Stimulated activated naive CD8-positive, alpha-beta T cell treated with anti-CD3 and anti-CD28 coated beads, Interleukin-15, Interleukin-2, amounts not matched to agents 100 U/mL and 50 U/mL, for 24 hours (primary cell): Measurements from ENCODE around the gene GFOD1.

Experiments
- ATAC-seq: fragments of 150-1000 bp; cut with Tn5 transposase; one replicate; pipeline ENCODE4 v1.10.0; 2021
- DNase-seq: peaks from one replicate; pipeline ENCODE4 v3.0.0; 2021

GFOD1 gene

DNA sequence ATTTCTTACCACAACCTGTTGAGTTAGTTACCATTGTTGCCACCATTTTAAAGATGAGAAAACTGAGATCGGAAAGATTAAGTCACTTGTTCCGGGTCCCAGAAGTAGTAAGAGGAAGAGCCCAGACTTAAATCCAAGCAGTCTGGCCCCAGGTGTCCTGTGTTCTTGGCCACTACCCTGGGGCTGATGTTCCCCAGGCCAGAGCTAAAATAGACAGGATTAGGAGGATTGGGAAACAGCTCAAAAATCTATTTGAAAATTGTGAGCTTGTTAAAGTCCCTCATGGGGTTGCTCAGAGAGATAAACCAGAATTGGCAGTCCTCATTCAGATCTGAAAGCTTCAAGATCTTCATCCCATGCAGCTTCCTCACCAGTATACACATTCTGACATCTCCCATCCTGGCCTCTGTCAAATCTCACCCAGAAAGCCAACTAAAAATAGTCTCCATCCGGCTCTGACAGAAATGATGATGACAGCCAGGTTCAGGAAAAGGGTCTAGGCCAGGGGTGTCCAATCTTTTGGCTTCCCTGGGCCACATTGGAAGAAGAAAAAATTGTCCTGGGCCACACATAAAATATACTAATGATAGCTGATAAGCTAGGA is 62.0 kb downstream of the GFOD1 start:
- DNase-seq (no peak), ATAC-seq (no peak)

DNA sequence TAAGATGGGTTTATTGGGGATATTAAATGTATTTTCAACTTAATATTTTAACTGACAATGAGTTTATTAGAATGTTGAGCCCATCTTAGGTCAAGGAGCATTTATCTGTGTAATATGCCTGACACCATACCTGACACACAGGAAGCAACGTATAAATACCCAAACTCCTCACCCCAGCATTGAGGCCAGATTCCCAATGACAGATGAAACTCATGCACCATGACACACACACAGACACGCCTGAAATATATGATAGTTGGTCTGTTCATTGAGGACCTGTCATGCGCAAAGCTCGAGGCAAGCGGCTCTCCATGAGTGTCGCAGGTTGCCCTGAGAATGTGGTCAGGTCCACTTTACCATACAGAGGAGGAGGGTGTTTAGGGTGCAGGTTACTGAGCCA is 64.1 kb downstream of the GFOD1 start:
- ATAC-seq (no peak), DNase-seq (no peak)

DNA sequence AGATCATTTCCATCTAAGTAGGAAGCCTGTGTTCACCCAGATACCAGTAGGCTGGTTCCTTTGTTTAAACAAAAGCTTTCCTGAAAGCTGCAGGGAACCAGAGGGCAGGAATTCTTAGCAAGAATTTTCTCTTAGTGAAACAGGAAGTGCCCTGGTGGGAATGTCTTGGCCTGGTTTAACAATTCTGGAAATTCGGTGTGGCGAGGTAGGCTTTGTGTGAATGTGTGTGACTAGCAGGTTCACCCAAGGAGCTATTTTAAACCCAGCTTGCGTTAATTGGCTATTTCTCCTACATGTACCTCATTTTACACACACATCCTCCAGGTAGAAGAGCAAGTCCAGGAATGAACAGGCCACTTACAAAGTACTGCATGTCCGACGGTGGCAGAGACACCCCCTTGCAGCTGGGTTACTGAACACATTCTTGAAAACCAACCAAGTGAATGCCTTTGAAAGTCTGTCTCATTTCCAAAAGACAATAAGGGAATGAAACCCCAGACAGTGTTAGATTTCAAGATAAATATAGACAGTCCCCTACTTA is 64.6 kb downstream of the GFOD1 start:
- no peak for DNase-seq
- ATAC-seq, result no peak

DNA sequence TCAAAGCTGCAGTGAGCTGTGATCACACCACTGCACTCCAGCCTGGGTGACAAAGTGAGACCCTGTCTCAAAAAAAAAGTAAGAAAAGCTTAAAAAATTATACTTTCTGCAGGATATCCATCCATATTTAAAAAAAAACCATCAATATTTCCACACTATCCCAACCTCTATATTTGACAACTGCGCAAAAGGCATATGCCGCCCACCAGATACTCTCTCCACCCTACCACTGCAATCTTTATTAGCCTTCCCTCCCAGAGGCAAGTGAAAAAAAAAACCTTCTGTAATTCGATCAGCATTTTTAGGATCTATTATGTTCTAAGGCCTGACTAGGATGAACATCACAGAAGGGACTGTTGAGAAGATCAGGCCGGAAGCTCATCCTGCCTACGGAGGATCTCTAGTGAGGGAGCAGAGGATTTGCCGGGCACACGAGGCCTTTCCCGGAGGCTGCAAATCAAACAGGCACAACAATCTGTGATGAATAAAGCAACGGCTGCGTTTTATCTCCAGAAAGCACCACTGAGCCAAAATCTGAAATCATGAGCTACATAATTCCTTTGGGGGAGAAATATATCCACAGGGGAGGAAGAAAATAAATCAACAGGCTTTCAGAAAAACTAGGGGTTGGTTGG is 65.9 kb downstream of the GFOD1 start:
- DNase-seq (no peak), ATAC-seq (no peak)

DNA sequence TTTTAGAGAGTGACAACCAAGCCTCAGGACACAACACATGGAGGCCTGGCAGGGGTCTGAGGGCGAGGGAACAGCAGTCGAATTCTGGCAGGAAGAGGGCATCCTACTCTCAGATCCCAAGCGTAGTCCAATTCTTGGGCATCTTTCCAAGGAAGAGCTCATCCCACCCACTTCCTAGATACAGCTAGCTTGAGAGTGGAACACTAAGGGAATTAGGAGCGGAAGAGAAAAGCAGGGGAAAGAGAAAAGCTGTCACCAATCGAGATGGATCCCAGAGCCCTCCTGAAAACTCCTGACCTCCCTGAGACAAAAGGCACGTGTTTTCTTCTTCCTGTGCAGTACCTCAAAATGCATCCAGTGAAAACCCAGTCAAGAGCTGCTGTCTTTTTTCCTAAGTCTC is 67.1 kb downstream of the GFOD1 start:
- DNase-seq (no peak), ATAC-seq (no peak)

DNA sequence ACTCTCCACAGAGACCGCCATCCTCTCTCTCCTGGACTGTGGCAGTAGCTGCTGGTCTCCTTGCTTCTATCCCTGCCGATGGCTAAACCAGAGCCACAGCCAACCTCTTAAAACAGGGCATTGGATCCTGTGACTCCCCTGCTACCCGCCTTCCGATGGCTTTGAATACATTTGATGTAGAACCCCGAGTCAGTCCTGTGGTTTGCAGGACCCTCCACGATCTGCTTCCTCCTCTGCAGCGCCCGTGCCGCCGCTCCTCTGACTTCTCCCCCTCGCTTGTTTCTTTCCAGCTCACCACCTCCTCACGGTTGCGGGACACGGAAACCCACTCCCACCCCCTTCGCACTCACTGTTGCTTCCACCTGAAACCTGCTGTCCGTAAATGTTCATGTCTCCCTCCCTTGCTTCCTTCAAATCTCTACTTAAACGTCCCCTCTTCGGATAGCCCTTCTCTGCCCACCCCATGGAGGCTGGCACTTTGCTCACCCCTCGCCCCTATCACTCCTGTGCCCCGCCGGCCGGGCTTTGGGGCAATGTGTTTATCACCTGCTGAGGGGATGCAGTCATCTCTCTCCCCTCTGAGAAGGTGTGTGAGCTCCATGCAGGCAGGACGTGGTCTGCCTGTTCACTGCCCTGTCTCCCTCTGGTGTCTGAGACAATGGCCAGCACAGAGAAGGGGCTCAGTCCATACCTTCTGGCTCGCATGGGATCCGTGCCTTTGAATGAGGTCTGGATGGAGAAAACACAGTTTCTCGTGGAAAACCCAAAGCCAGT is 67.8 kb downstream of the GFOD1 start:
- ATAC-seq (peak; percentile 32), DNase-seq (no peak)

DNA sequence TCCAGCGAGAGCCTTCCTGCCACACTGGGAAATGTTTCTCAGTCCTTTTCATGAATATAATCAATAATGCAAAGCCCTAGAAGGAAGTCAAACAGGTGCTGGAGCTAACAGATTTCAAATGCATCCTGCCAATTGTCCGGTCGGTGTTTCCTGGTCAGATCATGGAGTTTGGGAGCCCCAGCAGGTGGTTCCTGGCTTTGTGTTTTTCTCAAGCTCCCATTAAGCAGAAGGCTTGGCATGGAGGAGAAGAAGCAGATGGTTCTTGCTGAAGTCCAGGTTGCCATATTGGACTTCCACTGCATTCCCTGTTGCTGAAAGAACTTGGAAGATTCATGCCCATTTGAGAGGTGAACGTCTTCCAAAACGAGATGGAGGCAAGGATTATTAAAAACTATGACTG is 68.6 kb downstream of the GFOD1 start:
- DNase-seq (no peak), ATAC-seq (no peak)

DNA sequence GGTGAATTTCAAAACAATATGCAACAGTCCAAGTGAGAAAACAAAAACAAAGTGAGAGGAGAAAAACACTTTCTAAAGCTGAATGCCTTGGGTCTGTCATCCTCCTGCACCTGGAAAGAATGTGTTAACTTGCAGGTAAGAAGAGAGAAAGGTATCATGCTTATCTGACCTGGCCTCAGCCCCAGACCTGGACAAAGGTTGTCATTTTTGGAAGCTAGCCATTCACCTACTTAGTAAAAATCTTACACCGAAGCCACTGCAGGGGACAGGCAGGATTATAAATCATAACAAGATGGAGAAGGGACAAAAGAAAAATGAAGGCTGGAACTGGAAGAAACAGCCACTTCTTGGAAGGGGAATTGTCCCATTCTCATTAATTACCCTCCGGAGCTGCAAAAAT is 69.4 kb downstream of the GFOD1 start:
- ATAC-seq, result no peak
- no peak for DNase-seq

DNA sequence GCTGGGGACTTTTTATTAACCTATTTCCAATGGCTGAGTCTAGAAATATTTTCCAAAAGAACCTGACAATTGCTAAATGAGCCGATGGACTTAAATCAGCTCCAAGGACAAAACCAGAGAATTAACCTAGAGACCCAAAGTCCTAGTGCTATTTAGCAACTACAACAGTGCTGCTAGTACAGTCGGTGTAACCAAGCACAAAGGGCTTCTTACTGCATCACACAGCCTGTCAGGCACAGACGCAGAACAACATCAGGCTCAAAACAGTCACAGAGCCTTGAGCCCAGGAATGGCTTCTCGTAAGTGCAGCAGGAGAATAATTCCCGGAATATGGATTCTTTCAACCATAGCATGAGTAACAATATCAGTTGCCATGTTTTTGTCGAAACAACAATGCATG is 70.0 kb downstream of the GFOD1 start:
- DNase-seq (no peak), ATAC-seq (no peak)

DNA sequence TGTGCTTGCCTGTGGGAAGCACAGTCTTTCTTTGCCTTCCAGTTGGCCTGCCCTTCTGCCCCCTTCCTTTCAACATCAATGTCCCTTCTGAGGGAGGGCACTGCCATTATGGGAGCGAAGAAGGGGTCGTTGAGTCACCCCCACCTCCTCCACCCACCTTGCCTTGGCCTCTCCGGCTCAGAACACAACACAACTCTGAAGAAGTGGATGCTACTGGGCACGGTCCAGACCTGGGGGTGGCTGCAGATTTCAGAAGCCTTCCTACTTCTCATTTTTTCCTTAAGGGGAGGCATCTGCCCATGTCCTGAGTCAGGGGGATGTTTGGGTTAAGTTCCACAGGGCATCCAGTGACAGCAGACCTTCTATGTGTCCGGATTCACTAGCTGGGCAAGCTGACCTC is 72.1 kb downstream of the GFOD1 start:
- DNase-seq (no peak), ATAC-seq (no peak)

DNA sequence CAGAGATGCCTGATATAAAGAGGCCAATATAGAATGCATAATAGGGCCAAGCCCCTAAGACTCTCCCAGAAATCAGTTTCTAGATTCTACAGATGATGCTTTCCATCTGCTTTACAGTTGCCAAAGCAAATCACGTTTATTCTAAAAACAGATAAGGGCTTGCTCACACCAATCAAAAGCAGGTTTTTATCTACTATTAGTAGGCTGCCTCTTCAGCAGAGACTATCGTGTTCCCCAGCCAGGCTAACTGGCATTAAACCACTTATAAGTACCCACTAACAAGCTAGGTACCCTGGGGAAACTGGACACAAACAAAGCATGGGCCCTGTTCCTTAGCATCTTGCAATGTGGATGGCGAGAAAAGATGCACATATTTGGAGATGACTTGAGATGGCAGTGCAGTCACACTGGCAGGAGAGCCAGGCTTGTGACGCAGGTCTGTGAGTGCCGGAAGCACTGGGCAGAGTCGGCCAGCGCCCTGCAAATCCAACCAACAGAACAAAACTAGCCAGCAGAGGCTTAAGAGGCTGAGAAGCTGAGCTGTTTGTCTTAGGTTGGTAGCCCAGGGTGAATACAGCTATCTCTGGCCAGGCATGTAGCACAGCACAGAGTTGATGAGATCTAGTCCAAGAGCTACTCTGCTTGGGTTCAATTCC is 73.4 kb downstream of the GFOD1 start:
- no peak for ATAC-seq
- DNase-seq, result no peak

DNA sequence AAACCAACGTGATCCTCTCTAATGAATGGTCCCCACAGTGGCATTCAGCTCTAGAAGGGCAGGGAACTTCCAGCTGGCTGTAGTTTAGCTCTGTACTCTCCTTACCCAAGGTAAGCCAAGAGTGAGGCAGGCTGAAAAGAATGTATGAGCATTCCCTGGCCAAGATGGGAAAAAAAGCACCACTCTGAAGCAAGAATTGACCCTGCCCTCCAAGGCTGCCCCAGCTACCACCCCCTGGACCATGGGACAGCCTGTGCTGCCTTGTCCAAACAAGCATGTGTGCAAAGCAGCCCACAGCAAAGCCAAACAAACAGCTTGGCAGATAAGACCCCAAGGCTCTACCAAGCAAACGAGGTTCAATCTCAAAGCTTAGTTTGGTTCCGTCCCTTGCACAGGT is 73.9 kb downstream of the GFOD1 start:
- DNase-seq (no peak), ATAC-seq (no peak)

DNA sequence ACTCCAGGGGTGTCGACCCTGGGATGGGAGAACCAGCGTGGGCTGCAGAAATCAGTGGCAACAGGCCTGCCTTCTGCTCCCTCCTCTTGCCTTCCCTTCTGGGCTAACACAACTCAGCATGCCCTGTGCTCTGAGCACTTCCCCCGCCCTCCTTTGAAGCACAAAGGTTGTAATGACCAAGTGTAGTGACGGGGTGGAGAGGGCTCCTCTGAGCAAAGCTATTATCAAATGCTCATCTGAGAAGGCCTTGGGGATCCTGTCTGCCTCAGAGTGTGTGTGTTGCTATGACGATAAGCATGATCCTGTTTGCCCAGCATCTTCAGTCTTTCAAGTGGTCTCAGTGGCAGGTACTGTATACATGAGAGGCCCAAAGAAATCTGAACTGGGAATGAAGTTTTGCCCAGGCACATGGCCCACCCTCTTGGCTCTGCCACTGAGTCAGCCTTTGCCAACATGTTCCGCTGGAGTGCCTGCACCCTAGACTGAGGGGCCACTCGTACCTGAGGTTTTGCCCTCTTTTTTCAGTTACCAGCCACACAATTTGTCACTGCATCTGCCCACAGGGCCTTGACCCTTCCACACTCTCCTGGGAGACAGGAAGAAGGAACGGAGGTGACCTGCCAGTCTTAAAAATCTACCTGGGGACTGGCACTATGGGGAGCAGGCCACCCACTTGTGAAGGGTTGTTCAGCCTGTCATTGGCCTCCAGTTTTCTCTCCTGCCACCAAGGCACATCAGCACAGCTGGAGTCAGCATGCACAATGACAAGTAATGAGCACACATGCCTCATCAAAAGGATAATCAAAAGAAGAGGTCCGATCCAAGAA is 74.5 kb downstream of the GFOD1 start:
- DNase-seq (no peak), ATAC-seq (no peak)

DNA sequence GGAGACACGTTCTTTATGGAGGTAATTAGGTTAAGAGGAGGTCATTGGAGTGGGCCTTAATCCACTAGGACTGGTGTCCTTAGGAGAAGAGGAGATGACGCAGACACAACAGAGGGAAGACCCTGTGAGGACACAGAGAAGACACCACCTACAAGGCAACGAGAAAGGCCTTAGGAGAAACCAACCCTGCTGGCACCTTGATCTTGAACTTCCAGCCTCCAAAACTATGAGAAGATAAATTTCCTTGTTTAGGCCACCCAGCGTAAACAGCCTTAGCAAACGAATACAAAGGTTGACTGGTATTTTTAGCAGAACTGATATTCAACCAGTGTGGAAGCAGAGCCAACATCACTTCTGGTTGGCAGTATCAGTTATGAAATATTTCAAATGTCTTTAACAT is 75.2 kb downstream of the GFOD1 start:
- ATAC-seq (no peak), DNase-seq (no peak)

DNA sequence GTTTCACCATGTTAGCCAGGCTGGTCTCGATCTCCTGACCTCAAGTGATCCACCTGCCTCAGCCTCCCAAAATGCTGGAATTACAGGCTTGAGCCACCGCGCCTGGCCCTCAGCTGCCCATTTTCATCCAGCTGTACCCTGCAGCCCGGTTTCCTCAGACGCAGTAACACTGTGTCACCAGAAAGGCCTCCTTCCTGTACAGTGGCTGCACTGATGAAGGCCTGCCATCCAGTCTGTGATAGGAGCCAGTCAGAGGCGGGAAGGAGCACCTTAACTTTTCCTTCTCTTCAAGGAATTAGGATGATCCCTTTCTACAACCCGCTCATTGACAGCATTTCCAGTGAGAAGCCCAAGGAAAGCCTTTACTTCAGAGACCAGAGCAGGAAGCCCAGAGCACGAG is 75.9 kb downstream of the GFOD1 start:
- DNase-seq (no peak), ATAC-seq (no peak)

DNA sequence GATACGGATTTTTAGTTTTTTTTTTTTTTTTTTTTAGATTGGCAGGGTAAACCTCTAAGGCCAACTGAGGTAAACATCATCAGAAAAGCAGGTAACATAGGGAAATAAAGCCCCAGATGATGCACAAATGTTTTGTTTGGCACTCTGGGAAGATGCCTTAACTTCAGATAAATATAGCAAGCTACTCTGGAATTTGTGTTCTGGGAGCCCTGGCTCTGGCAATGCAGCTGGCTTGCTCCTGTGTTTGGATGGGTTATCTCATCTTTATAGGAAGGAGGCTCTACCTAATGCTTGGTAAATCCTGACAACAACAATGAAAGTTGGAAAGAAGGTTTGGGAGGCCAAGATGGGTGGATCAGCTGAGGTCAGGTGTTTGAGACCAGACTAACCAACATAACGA is 77.4 kb downstream of the GFOD1 start:
- DNase-seq (no peak), ATAC-seq (no peak)

DNA sequence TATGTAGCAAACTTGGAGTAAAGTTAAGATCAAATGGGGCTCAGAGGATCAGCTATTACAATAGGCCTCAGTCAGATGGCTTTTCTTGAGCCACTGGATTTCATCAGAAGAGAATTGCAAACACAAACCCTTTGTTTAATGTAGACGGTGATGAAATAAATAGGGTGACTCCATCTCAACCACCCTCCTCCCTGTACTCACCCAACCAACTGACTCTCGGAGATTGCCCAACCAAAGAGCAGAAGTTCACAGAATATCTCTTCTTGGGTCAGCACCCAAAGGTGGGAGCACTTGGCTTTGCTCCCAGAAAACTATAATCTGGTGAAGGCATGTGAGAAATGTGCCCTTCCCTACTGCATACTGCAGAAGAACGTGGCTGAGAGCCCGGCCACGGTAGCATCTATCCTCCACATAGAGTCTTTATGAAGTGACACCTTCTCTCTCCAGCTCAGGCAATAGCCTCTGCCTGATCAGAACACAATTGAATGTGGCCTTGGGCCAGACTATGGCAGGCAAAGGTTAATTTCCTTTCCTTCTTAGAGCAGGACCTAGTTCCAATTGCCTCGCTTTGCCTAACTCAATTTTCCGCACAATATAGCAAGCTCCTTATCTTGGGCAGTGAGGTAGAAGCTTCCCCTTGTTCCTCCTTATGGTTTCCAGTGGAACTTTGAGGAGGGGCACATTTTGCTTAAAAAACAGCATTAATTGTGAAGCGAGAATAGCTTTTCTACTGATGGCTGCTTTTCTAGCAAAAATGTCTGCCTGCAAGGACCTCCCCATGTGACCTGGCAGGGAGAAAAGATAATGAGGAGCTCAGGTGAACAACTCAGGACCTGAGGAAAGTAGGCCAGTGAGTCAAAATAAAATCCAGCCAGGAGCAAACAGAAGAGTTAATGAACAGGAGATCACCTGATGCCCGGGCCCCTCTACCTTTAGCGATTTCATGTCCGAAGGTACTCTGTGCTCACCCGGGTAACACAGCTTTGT is 79.4 kb downstream of the GFOD1 start:
- ATAC-seq (no peak), DNase-seq (no peak)

DNA sequence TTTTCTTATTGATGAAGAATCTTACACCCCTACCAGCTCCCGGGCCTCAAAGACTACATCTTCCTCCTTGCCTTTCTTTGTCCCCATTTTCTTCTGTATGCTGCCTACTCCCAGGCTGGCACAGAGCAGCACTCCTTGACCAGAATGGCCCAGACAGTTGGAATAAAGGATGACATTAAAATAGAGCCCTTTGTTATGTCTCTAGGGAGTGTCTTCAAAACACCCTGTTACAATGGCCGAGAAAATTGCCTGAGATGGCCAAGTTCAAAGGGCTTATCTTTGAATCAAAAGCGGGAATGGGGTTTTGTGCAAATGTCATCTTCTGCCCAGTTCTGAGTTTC is 80.1 kb downstream of the GFOD1 start:
- ATAC-seq (no peak), DNase-seq (no peak)

DNA sequence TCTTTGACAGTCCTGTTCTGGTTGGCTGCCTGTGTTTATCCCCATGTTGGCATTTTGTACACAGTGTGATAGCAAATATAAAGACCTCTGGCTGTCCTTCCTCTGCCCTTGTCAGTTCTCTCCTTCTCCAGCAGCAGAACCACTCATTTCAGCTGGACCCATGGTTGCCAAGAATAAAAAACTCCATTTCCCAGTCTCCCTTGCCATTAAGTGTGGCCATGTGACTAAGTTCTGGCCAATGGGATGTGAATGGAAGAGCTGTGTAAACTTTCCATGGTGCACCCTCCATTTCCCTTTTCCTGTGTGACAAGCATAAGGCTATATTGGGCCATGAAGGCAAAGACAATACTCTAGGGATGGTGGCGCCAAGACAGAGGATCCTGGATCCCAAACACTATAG is 80.6 kb downstream of the GFOD1 start:
- DNase-seq (no peak), ATAC-seq (no peak)

DNA sequence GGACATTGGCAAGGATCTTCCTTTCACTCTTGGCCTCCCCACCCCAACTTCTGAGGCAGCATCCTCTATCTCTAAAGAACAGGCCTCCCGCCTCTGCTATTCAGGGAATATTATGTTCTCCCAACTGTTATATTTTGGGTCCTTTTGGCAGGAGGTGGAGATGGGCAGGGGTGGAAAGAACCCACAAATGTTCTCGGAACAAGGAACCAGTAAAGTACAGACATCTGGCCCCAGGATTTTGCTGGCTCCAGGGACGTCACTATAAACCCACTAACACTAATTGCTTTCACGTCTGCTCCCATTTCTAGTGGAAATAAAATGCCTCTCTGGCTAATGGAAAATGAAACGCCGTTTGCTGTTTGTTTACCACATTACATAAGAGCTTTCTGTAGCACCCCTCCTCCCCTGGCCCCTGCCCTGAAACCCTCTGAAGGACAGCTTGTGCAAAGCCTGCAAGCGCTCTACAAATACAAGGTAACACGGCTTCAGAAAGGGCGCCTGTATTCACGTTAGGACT is 81.4 kb downstream of the GFOD1 start:
- no peak for DNase-seq
- no peak for ATAC-seq

DNA sequence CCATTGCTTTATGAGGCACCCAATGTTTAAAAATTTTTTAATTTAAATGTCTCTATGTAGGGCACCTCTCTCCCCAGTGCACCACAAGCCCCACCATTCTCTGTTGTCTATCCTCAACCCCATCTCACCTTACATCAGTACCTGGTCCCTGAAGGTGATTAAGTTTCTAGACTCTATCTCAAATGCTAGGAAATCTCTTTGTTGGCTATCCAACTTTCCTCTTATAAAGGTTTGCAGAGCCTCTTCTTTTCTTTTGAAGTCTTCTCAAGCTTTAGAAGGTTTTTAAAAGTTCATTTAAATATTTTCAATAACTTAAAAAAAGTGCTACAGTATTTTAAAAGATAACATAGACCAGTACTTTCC is 82.5 kb downstream of the GFOD1 start:
- no peak for ATAC-seq
- no peak for DNase-seq
